GM23248 (cell line): Measurements from ENCODE around the gene KRTAP5-6.

Experiments
- EZH2 ChIP-seq: fragments of 200-600 bp; sonication (generic); IDR thresholded peaks from 2 replicates; pipeline ENCODE4 v1.6.1; 2018; ENCODE audit warnings: antibody characterized with exemption, mild to moderate bottlenecking; ENCODE audit not compliant: insufficient read depth, poor library complexity, severe bottlenecking
- EZH2phosphoT487 ChIP-seq: fragments of 200-600 bp; sonication (generic); IDR thresholded peaks from 2 replicates; pipeline ENCODE4 v1.6.1; 2018; ENCODE audit warnings: antibody characterized with exemption, moderate library complexity, mild to moderate bottlenecking, low read depth; ENCODE audit not compliant: insufficient read depth

- TF ChIP-seq EZH2 (no peak), EZH2phosphoT487 (no peak)
These were observed 2.7 kb upstream of the KRTAP5-6 start for GRCh38 chr11:1694064-1694845.
